ENCODE measurements around the gene DGKB.

Gene DGKB

DNA sequence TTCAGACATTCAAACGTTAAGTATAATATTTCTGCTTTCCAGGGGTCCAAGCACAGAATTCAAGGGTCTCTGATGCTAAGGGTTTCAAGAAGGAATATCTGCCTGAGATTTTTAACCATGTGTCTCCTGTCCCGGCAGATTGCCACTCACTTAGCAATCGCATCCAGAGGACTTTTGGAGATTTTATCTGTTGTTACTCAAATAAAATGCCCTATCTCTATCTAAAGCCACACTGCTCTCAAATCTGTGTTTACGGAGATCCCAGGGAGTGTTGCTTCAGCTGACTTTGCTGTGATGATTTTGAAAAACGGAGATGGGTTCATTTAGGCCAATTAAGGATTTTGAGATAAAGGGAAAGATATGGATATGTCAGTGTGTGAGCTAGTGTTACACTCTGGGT lies 359.9 kb downstream of the DGKB start:
- Histone ChIP-seq H3K4me3 (replicated peaks; ENCODE audit: insufficient read depth, low read length) (no peak overlapping the region), H3K27me3 (ENCODE audit: insufficient read depth, poor library complexity, severe bottlenecking) (no peaks in the 10 kb centered on the region), H3K27ac (replicated peaks) (no peak overlapping the region)
- TF ChIP-seq POLR2AphosphoS5 (IDR thresholded peaks at IDR 0.05; ENCODE audit: low read depth) (no peak), GABPA (IDR thresholded peaks at IDR 0.05; ENCODE audit: low read depth) (no peak), SPI1 (IDR thresholded peaks at IDR 0.05; ENCODE audit: borderline replicate concordance, low read depth) (no peak)
- TF ChIP-seq, protein P1, sequence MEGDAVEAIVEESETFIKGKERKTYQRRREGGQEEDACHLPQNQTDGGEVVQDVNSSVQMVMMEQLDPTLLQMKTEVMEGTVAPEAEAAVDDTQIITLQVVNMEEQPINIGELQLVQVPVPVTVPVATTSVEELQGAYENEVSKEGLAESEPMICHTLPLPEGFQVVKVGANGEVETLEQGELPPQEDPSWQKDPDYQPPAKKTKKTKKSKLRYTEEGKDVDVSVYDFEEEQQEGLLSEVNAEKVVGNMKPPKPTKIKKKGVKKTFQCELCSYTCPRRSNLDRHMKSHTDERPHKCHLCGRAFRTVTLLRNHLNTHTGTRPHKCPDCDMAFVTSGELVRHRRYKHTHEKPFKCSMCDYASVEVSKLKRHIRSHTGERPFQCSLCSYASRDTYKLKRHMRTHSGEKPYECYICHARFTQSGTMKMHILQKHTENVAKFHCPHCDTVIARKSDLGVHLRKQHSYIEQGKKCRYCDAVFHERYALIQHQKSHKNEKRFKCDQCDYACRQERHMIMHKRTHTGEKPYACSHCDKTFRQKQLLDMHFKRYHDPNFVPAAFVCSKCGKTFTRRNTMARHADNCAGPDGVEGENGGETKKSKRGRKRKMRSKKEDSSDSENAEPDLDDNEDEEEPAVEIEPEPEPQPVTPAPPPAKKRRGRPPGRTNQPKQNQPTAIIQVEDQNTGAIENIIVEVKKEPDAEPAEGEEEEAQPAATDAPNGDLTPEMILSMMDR (IDR thresholded peaks at IDR 0.05; ENCODE audit: insufficient read depth, low read length): no peak
- TF ChIP-seq, protein P2, sequence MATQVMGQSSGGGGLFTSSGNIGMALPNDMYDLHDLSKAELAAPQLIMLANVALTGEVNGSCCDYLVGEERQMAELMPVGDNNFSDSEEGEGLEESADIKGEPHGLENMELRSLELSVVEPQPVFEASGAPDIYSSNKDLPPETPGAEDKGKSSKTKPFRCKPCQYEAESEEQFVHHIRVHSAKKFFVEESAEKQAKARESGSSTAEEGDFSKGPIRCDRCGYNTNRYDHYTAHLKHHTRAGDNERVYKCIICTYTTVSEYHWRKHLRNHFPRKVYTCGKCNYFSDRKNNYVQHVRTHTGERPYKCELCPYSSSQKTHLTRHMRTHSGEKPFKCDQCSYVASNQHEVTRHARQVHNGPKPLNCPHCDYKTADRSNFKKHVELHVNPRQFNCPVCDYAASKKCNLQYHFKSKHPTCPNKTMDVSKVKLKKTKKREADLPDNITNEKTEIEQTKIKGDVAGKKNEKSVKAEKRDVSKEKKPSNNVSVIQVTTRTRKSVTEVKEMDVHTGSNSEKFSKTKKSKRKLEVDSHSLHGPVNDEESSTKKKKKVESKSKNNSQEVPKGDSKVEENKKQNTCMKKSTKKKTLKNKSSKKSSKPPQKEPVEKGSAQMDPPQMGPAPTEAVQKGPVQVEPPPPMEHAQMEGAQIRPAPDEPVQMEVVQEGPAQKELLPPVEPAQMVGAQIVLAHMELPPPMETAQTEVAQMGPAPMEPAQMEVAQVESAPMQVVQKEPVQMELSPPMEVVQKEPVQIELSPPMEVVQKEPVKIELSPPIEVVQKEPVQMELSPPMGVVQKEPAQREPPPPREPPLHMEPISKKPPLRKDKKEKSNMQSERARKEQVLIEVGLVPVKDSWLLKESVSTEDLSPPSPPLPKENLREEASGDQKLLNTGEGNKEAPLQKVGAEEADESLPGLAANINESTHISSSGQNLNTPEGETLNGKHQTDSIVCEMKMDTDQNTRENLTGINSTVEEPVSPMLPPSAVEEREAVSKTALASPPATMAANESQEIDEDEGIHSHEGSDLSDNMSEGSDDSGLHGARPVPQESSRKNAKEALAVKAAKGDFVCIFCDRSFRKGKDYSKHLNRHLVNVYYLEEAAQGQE (IDR thresholded peaks at IDR 0.05; ENCODE audit: insufficient replicate concordance, low read depth): no peak
- no peak for DNase-seq (ENCODE audit: low read depth in 1 of 2, low spot score in 1 of 2)

DNA sequence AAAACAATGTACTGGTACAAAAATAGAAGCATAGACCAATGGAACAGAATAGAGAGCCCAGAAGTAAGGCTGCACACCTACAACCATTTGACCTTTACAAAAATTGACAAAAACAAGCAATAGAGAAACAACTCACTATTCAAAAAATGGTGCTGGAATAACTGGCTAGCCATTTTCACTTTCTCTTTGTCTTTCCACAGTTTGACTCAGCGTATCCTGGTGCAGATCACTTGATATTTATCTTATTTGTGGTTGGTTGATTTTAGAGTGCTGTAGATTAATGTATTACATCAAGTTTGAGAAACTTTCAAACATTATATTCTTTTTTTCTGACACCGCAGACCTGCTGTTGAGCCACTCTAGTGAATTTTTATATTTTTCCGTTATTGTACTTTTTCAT lies 381.4 kb downstream of the DGKB start:
- H3K27me3 ChIP-seq (ENCODE audit: insufficient read depth, poor library complexity, severe bottlenecking): no peaks in the 10 kb centered on the region
- TF ChIP-seq, protein P2 (IDR thresholded peaks at IDR 0.05; ENCODE audit: insufficient replicate concordance, low read depth): no peak
- TF ChIP-seq POLR2AphosphoS5 (IDR thresholded peaks at IDR 0.05; ENCODE audit: low read depth): no peak
- TF ChIP-seq GABPA (IDR thresholded peaks at IDR 0.05; ENCODE audit: low read depth): no peak
- no peak for TF ChIP-seq SPI1 (IDR thresholded peaks at IDR 0.05; ENCODE audit: borderline replicate concordance, low read depth)
- TF ChIP-seq, protein P1 (IDR thresholded peaks at IDR 0.05; ENCODE audit: insufficient read depth, low read length): no peak
- no peak overlapping the region for H3K27ac ChIP-seq (replicated peaks)
- DNase-seq (ENCODE audit: low read depth in 1 of 2, low spot score in 1 of 2): no peak
- no peak overlapping the region for H3K4me3 ChIP-seq (replicated peaks; ENCODE audit: insufficient read depth, low read length)

DNA sequence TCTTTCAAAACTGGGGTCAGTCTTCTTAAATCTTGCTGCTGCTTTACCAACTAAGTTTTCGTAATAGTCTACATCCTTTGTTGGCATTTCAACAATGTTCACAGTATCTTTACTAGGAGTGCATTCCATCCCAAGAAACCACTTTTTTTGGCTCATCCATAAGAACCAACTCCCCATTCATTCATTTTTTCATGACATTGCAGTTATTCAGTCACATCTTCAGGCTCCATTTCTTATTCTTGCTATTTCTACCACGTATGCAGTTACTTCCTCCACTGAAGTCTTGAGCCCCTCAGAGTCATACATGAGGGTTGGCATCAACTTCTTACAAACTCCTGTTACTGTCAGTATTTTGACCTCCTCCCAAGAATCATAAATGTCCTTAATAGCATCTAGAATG lies 392.3 kb downstream of the DGKB start:
- H3K4me3 ChIP-seq (replicated peaks; ENCODE audit: insufficient read depth, low read length): no peak overlapping the region
- no peak for DNase-seq (ENCODE audit: low read depth in 1 of 2, low spot score in 1 of 2)
- TF ChIP-seq, protein P2 (IDR thresholded peaks at IDR 0.05; ENCODE audit: insufficient replicate concordance, low read depth): no peak
- TF ChIP-seq, protein P1 (IDR thresholded peaks at IDR 0.05; ENCODE audit: insufficient read depth, low read length): no peak
- TF ChIP-seq POLR2AphosphoS5 (IDR thresholded peaks at IDR 0.05; ENCODE audit: low read depth): no peak
- TF ChIP-seq SPI1 (IDR thresholded peaks at IDR 0.05; ENCODE audit: borderline replicate concordance, low read depth): no peak
- no peak for TF ChIP-seq GABPA (IDR thresholded peaks at IDR 0.05; ENCODE audit: low read depth)

More for the DNA sequence above, 392.3 kb downstream of the DGKB start:
- H3K27ac ChIP-seq (replicated peaks): no peak overlapping the region
- no peaks in the 10 kb centered on the region for H3K27me3 ChIP-seq (ENCODE audit: insufficient read depth, poor library complexity, severe bottlenecking)
